Gastroesophageal sphincter (tissue), 4 donors: ENCODE data around the gene MAN1A2. TPM values are rescaled to one million over a fixed set of nuclear protein-coding genes. Genes with fewer than 3 reads are reported as not detected.

Experiments used
- ATAC-seq: fragments of 150-250 bp; one replicate; pipeline ENCODE4 v1.9.1; 2016; ENCODE audit warnings: mild to moderate bottlenecking, moderate library complexity
- H3K27ac ChIP-seq, 4 donors: fragments of 200-600 bp; sonication (generic) in 3 of 4; 1 replicate in 3 of 4; 2 replicates in 1 of 4; pipeline ENCODE4 v1.5.1; 2016 to 2019
- H3K27me3 ChIP-seq: fragments of 200-600 bp; sonication (generic); one replicate; pipeline ENCODE4 v1.5.1; 2019
- H3K36me3 ChIP-seq, 2 donors: fragments of 200-600 bp; sonication (generic); one replicate each; pipeline ENCODE4 v1.5.1; 2019; ENCODE audit warnings: control low read depth in 1 of 2
- H3K4me1 ChIP-seq, 3 donors: fragments of 200-600 bp; sonication (generic); 1 replicate in 2 of 3; 2 replicates in 1 of 3; pipeline ENCODE4 v1.5.1; 2016 to 2019; ENCODE audit warnings: control low read depth in 2 of 3
- H3K4me3 ChIP-seq, 2 donors: fragments of 200-600 bp; sonication (generic); one replicate each; pipeline ENCODE4 v1.5.1; 2019; ENCODE audit warnings: mild to moderate bottlenecking in 1 of 2, moderate library complexity in 1 of 2
- H3K9me3 ChIP-seq, 3 donors: fragments of 200-600 bp; sonication (generic); one replicate each; pipeline ENCODE4 v1.5.1; 2017 to 2019; ENCODE audit warnings: control low read depth in 2 of 3
- CTCF ChIP-seq, 4 experiments: fragments of 200-600 bp in 2 of 4; fragments of 450-650 bp in 2 of 4; sonication (generic) in 1 of 4; IDR thresholded peaks; one replicate each; pipeline ENCODE4 v1.5.1; 2017 to 2019; ENCODE audit warnings: antibody characterized with exemption in 4 of 4, mild to moderate bottlenecking in 2 of 4, moderate library complexity in 2 of 4
- EP300 ChIP-seq: sonication (generic); formaldehyde crosslinking; IDR thresholded peaks from one replicate; pipeline ENCODE4 v1.6.1; 2017; ENCODE audit warnings: antibody characterized with exemption, mild to moderate bottlenecking
- POLR2A ChIP-seq, 2 donors: fragments of 450-650 bp; IDR thresholded peaks; one replicate each; pipeline ENCODE4 v1.6.1; 2017; ENCODE audit warnings: antibody characterized with exemption in 2 of 2, mild to moderate bottlenecking in 2 of 2, moderate library complexity in 1 of 2
- POLR2AphosphoS5 ChIP-seq: sonication (generic); formaldehyde crosslinking; IDR thresholded peaks from one replicate; pipeline ENCODE4 v1.6.1; 2017; ENCODE audit warnings: antibody characterized with exemption
- WGBS, 2 donors: methylation state at CpG; one replicate each; pipeline ENCODE4 v1.1.5; 2018; ENCODE audit warnings: low coverage in 1 of 2; 5-methylcytosine and 5-hydroxymethylcytosine counted together
- total RNA-seq, 4 donors: library from RNA; depleted of rRNA; stranded (reverse); fragments of >200 nt; gene quantifications; one replicate each; pipeline ENCODE4 v1.1.0, GENCODE V29; 2016

The MAN1A2 gene
- total RNA-seq, 4 donors from 2014 or later, result 42.5 to 62.4 (median 52.3) TPM

DNA sequence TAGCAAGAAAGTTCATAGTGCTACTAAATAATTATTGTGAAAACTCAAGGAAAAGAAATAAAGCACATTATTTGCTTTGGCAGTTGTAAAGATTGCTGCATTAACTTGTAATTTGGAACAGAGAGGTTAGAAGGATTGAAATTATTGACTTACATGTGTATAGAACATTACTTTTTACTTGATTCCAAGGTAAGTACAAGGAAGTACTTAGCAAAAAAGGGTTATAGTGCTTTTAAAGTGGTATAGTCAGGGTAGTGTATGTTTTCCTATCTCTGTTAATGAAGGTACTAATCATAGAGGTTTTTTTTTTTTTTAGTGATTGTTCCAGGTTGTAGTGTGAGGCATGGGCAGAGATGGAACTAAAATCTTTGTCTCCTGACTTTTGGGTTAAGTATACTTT is 29.4 kb downstream of the MAN1A2 start:
- no peaks in the 10 kb centered on the region for H3K36me3 ChIP-seq
- TF ChIP-seq POLR2AphosphoS5 (no peak), POLR2A (IDR thresholded peaks at IDR 0.05) (no peak), EP300 (no peak), CTCF (IDR thresholded peaks at IDR 0.05) (no peak)

DNA sequence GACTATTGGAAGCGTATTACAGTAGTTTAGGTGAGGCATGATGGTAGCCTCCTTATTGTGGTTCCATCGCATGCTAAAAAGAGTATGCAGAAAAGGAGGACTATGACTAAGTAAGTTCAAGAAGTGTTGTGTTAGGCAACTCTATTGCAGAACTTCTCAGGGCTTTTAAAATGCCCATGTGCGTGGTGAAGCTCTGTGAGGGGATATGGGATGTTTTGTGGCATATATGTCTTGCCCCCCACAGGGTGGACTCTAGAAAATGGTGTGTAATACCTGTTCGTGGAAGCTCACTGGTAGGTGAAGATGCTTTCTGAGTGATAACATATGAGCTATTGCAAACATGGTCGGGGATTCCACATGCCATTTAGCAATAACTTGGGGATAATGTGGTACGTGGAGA is 31.7 kb downstream of the MAN1A2 start:
- Histone ChIP-seq H3K36me3 (peaks cover 0 to 7% of the 10 kb centered on the region in 2 donors), H3K27ac (no peak overlapping the region), H3K9me3 (no peaks in the 10 kb centered on the region), H3K4me3 (no peak overlapping the region), H3K27me3 (no peaks in the 10 kb centered on the region), H3K4me1 (no peaks in the 10 kb centered on the region)
- TF ChIP-seq CTCF (IDR thresholded peaks at IDR 0.05), result no peak
- TF ChIP-seq EP300, result no peak
- TF ChIP-seq POLR2AphosphoS5, result no peak
- no peak for TF ChIP-seq POLR2A (IDR thresholded peaks at IDR 0.05)
- no peak for ATAC-seq
- WGBS, 2 donors, result 78 to 88% methylated on average over 6 of the region's 6 CpGs

More for the DNA sequence above, 29.4 kb downstream of the MAN1A2 start:
- H3K4me1 ChIP-seq, result peaks cover 0 to 21% (median 7%) of the 10 kb centered on the region in 3 donors
- H3K9me3 ChIP-seq, result no peaks in the 10 kb centered on the region
- H3K4me3 ChIP-seq, result no peak overlapping the region
- H3K27me3 ChIP-seq, result no peaks in the 10 kb centered on the region
- H3K27ac ChIP-seq, result no peak overlapping the region
- no peak for ATAC-seq

DNA sequence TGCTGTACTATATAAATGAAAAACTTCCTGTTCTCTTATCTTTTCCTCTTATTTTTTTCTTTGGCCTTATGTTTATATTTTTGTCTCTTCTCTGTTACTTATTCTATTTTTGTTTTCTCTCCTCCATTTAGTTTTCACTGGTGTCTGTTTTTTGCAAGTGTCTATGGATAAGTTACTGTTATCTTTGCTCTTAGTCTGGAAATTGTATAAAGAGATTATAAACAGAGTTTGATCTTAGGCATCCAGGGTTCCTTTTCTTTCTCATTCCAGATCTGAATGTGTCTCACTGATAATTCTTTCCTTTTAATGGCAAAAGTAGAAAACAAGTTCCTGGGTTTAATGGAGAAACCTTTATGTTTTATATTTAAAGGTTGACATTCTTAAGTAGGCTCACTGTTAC is 34.5 kb downstream of the MAN1A2 start:
- ATAC-seq, result no peak
- TF ChIP-seq POLR2AphosphoS5, result no peak
- no peak for TF ChIP-seq EP300
- TF ChIP-seq CTCF (IDR thresholded peaks at IDR 0.05), result no peak
- no peak for TF ChIP-seq POLR2A (IDR thresholded peaks at IDR 0.05)

DNA sequence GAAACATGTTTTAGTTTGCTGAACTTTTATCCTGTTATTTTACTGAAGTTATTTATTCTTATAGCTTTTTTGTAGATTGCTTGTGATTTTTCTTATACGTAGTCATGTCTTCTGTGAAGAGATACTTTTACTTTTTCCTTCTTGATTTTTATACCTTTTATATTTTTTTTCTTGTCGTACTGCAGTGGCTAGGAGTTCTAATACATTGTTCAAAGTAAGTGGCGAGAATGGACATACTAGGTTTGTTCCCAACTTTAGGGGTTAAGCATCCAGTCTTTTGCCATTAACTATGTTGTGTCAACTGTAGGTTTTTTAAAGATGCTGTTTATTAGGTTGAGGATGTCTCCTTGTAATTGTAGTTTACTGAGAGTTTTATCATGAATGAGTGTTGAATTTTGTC is 36.3 kb downstream of the MAN1A2 start:
- Histone ChIP-seq H3K9me3 (no peaks in the 10 kb centered on the region), H3K36me3 (peaks cover 0 to 23% of the 10 kb centered on the region in 2 donors), H3K4me1 (no peaks in the 10 kb centered on the region), H3K27me3 (no peaks in the 10 kb centered on the region), H3K4me3 (no peak overlapping the region), H3K27ac (no peak overlapping the region)
- WGBS, 2 donors, result 98 to 100% methylated on average over 2 to 3 of the region's 3 CpGs
- TF ChIP-seq POLR2A (IDR thresholded peaks at IDR 0.05), result no peak
- no peak for TF ChIP-seq CTCF (IDR thresholded peaks at IDR 0.05)
- no peak for TF ChIP-seq POLR2AphosphoS5
- TF ChIP-seq EP300, result no peak
- ATAC-seq, result no peak

More for the DNA sequence above, 34.5 kb downstream of the MAN1A2 start:
- Histone ChIP-seq H3K27ac (no peak overlapping the region), H3K4me1 (no peaks in the 10 kb centered on the region), H3K27me3 (no peaks in the 10 kb centered on the region), H3K36me3 (peaks cover 0 to 20% of the 10 kb centered on the region in 2 donors), H3K9me3 (no peaks in the 10 kb centered on the region), H3K4me3 (no peak overlapping the region)

GRCh38 chr1:117405042-117405441 is 37.8 kb downstream of the MAN1A2 start:
- TF ChIP-seq CTCF (IDR thresholded peaks at IDR 0.05) (no peak), POLR2AphosphoS5 (no peak), EP300 (no peak), POLR2A (IDR thresholded peaks at IDR 0.05) (no peak)
- Histone ChIP-seq H3K36me3 (peaks cover 0 to 23% of the 10 kb centered on the region in 2 donors), H3K27ac (no peak overlapping the region), H3K4me1 (no peaks in the 10 kb centered on the region), H3K4me3 (no peak overlapping the region), H3K9me3 (no peaks in the 10 kb centered on the region), H3K27me3 (no peaks in the 10 kb centered on the region)
- ATAC-seq, result no peak
